ENCODE results near the gene TPRN.

DNA sequence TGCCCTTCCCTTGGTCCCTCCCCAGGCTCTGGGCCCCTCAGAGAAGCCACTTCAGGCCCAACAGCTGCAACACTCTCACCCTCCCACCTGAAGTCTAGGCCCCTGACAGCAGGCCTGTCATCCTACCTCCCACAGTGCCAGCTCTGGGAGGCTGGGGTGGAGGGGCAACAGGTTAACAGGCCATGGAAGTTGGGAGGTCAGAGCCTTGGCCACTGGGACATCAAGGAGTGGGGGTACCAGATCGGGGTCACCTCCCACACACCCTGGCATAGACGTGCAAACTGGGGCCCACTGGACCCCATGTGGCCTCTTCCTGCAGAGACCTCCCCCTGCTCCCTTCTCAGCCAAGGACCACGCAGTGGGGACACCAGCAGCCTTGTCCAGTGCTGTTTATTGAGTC lies 9.3 kb downstream of the TPRN start:
- TF ChIP-seq, protein P1, sequence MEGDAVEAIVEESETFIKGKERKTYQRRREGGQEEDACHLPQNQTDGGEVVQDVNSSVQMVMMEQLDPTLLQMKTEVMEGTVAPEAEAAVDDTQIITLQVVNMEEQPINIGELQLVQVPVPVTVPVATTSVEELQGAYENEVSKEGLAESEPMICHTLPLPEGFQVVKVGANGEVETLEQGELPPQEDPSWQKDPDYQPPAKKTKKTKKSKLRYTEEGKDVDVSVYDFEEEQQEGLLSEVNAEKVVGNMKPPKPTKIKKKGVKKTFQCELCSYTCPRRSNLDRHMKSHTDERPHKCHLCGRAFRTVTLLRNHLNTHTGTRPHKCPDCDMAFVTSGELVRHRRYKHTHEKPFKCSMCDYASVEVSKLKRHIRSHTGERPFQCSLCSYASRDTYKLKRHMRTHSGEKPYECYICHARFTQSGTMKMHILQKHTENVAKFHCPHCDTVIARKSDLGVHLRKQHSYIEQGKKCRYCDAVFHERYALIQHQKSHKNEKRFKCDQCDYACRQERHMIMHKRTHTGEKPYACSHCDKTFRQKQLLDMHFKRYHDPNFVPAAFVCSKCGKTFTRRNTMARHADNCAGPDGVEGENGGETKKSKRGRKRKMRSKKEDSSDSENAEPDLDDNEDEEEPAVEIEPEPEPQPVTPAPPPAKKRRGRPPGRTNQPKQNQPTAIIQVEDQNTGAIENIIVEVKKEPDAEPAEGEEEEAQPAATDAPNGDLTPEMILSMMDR (IDR thresholded peaks at IDR 0.05 in 8 of 11, conservative IDR thresholded peaks at IDR 0.05 in 3 of 11): no peak
- TF ChIP-seq POLR2A (IDR thresholded peaks at IDR 0.05): no peak
